Mesenchymal stem cell (in vitro differentiated cells and primary cell): ENCODE data around the gene GNA15.
A peak's percentile ranks its signal among the peaks of the same experiment; 100 is the strongest.

Source experiments
- DNase-seq: peaks from one replicate; pipeline ENCODE4 v3.0.0-alpha.2; 2013
- H2AFZ ChIP-seq: one replicate; pipeline ENCODE4 v1.6.1; 2013; ENCODE audit warnings: low read depth, mild to moderate bottlenecking, control low read depth, inconsistent platforms, low read length, moderate library complexity
- H2AK5ac ChIP-seq: 2 replicates; pipeline ENCODE4 v1.6.1; 2013; ENCODE audit warnings: low read length, moderate library complexity, mild to moderate bottlenecking, inconsistent platforms; ENCODE audit not compliant: severe bottlenecking
- H2BK120ac ChIP-seq: one replicate; pipeline ENCODE4 v1.6.1; 2013; ENCODE audit warnings: low read depth, mild to moderate bottlenecking, inconsistent platforms, low read length, moderate library complexity
- H2BK12ac ChIP-seq, 2 experiments: one replicate each; pipeline ENCODE4 v1.6.1; 2013; ENCODE audit warnings: inconsistent platforms in 2 of 2, low read length in 2 of 2, mild to moderate bottlenecking in 2 of 2, moderate library complexity in 2 of 2, control low read depth in 1 of 2
- H2BK15ac ChIP-seq: one replicate; pipeline ENCODE4 v1.6.1; 2013; ENCODE audit warnings: mild to moderate bottlenecking, low read depth, inconsistent platforms; ENCODE audit not compliant: poor library complexity, severe bottlenecking
- H2BK5ac ChIP-seq: 2 replicates; pipeline ENCODE4 v1.6.1; 2013; ENCODE audit warnings: low read depth, mild to moderate bottlenecking, low read length, control low read depth, inconsistent platforms; ENCODE audit not compliant: poor library complexity, severe bottlenecking
- H3K14ac ChIP-seq, 2 experiments: one replicate each; pipeline ENCODE4 v1.6.1; 2013; ENCODE audit warnings: inconsistent platforms in 2 of 2, low read length in 2 of 2, control low read depth in 1 of 2, mild to moderate bottlenecking in 1 of 2, moderate library complexity in 1 of 2
- H3K18ac ChIP-seq, 2 experiments: one replicate each; pipeline ENCODE4 v1.6.1; 2013; ENCODE audit warnings: inconsistent platforms in 2 of 2, low read length in 2 of 2, control low read depth in 1 of 2, low read depth in 1 of 2, mild to moderate bottlenecking in 1 of 2
- H3K23ac ChIP-seq, 2 experiments: one replicate each; pipeline ENCODE4 v1.6.1; 2013; ENCODE audit warnings: inconsistent platforms in 2 of 2, low read length in 2 of 2, mild to moderate bottlenecking in 2 of 2, moderate library complexity in 2 of 2, control low read depth in 1 of 2
- H3K27ac ChIP-seq: 2 replicates; pipeline ENCODE4 v1.5.1; 2013; ENCODE audit warnings: mild to moderate bottlenecking, moderate library complexity, low read length, control low read depth, inconsistent platforms; ENCODE audit not compliant: poor library complexity, severe bottlenecking
- H3K27me3 ChIP-seq, 2 experiments: 2 replicates each; pipeline versions ENCODE4 v1.6.1 to v1.7.0; 2013; ENCODE audit warnings: low read length in 2 of 2, mild to moderate bottlenecking in 2 of 2, moderate library complexity in 2 of 2, control low read depth in 1 of 2, inconsistent platforms in 1 of 2; ENCODE audit not compliant: control insufficient read depth in 1 of 2, insufficient read depth in 1 of 2
- H3K36me3 ChIP-seq, 2 experiments: 2 replicates each; pipeline versions ENCODE4 v1.6.1 to v1.7.0; 2013; ENCODE audit warnings: low read length in 2 of 2, control low read depth in 1 of 2, inconsistent platforms in 1 of 2, low read depth in 1 of 2, mild to moderate bottlenecking in 1 of 2; ENCODE audit not compliant: insufficient read depth in 2 of 2, control insufficient read depth in 1 of 2
- H3K4ac ChIP-seq, 2 experiments: one replicate each; pipeline ENCODE4 v1.6.1; 2013; ENCODE audit warnings: inconsistent platforms in 2 of 2, low read length in 2 of 2, mild to moderate bottlenecking in 2 of 2, moderate library complexity in 2 of 2, control low read depth in 1 of 2, low read depth in 1 of 2
- H3K4me1 ChIP-seq: 2 replicates; pipeline ENCODE4 v1.6.1; 2013; ENCODE audit warnings: low read depth, low read length, control low read depth; ENCODE audit not compliant: control insufficient read depth, insufficient read depth
- H3K4me2 ChIP-seq: 2 replicates; pipeline ENCODE4 v1.6.1; 2013; ENCODE audit warnings: low read length, mild to moderate bottlenecking, inconsistent platforms; ENCODE audit not compliant: poor library complexity, severe bottlenecking
- H3K4me3 ChIP-seq, 2 experiments: 2 replicates each; pipeline versions ENCODE4 v1.5.1 to v1.7.0; 2013; ENCODE audit warnings: low read length in 2 of 2, mild to moderate bottlenecking in 2 of 2, control low read depth in 1 of 2, low read depth in 1 of 2; ENCODE audit not compliant: insufficient read depth in 1 of 2
- H3K79me1 ChIP-seq: replicated peaks from 2 replicates; pipeline ENCODE4 v1.6.1; 2013; ENCODE audit warnings: mild to moderate bottlenecking, control low read depth, low read length, inconsistent platforms; ENCODE audit not compliant: poor library complexity, severe bottlenecking
- H3K9ac ChIP-seq: 2 replicates; pipeline ENCODE4 v1.7.0; 2013; ENCODE audit warnings: mild to moderate bottlenecking, low read length, moderate library complexity
- H3K9me3 ChIP-seq: 2 replicates; pipeline ENCODE4 v1.7.0; 2013; ENCODE audit warnings: mild to moderate bottlenecking, low read length; ENCODE audit not compliant: control insufficient read depth
- H4K8ac ChIP-seq: one replicate; pipeline ENCODE4 v1.6.1; 2013; ENCODE audit warnings: inconsistent platforms, mild to moderate bottlenecking, low read length, moderate library complexity
- H4K91ac ChIP-seq: one replicate; pipeline ENCODE4 v1.6.1; 2013; ENCODE audit warnings: mild to moderate bottlenecking, low read length, inconsistent platforms
- WGBS: methylation state at CpG from one replicate; pipeline ENCODE4 v1.1.7; 2013; ENCODE audit warnings: mixed read lengths; 5-methylcytosine and 5-hydroxymethylcytosine counted together

The GNA15 gene

GRCh38 chr19:3114018-3114726 lies 21.7 kb upstream of the GNA15 start:
- no peak overlapping the region for H2BK12ac ChIP-seq
- peaks cover 22 to 81% of the 10 kb centered on the region in 2 experiments for H3K36me3 ChIP-seq
- H3K4me1 ChIP-seq, result peaks cover 28% of the 10 kb centered on the region
- peak overlapping the region; percentile 33 for H2AK5ac ChIP-seq
- no peak for DNase-seq
- no peak overlapping the region for H4K8ac ChIP-seq
- no peak overlapping the region for H2BK15ac ChIP-seq
- no peak overlapping the region for H3K4me3 ChIP-seq
- H3K4ac ChIP-seq, result no peak overlapping the region
- H3K79me1 ChIP-seq, result peaks cover 69% of the 10 kb centered on the region
- H2BK120ac ChIP-seq, result no peak overlapping the region
- H3K9ac ChIP-seq, result no peak overlapping the region
- no peak overlapping the region for H3K23ac ChIP-seq
- no peak overlapping the region for H3K4me2 ChIP-seq
- no peak overlapping the region for H3K14ac ChIP-seq
- H3K18ac ChIP-seq, result no peak overlapping the region
- no peak overlapping the region for H3K27ac ChIP-seq
- 96% methylated on average over 30 of the region's 31 CpGs for WGBS
- H2AFZ ChIP-seq, result no peak overlapping the region
- H3K27me3 ChIP-seq, result no peaks in the 10 kb centered on the region
- H4K91ac ChIP-seq, result no peak overlapping the region
- no peak overlapping the region for H2BK5ac ChIP-seq
- no peaks in the 10 kb centered on the region for H3K9me3 ChIP-seq

GRCh38 chr19:3114811-3115210 lies 21.0 kb upstream of the GNA15 start:
- Histone ChIP-seq H3K27ac (no peak overlapping the region), H3K36me3 (peaks cover 22 to 85% of the 10 kb centered on the region in 2 experiments), H2BK5ac (no peak overlapping the region), H4K8ac (no peak overlapping the region), H3K18ac (no peak overlapping the region), H3K4ac (no peak overlapping the region), H3K9me3 (no peaks in the 10 kb centered on the region), H3K23ac (no peak overlapping the region), H3K27me3 (no peaks in the 10 kb centered on the region), H3K4me1 (peaks cover 28% of the 10 kb centered on the region), H2BK120ac (no peak overlapping the region), H2AFZ (no peak overlapping the region), H3K4me2 (no peak overlapping the region), H2AK5ac (peak overlapping the region; percentile 49), H3K14ac (no peak overlapping the region), H2BK12ac (no peak overlapping the region), H4K91ac (no peak overlapping the region), H3K79me1 (peaks cover 74% of the 10 kb centered on the region), H2BK15ac (no peak overlapping the region), H3K4me3 (no peak overlapping the region), H3K9ac (no peak overlapping the region)
- DNase-seq, result no peak
- WGBS, result 97% methylated on average over 29 of the region's 29 CpGs

- Histone ChIP-seq H2BK15ac (no peak overlapping the region), H3K27me3 (no peaks in the 10 kb centered on the region), H4K8ac (no peak overlapping the region), H3K18ac (no peak overlapping the region), H3K4me1 (peaks cover 30% of the 10 kb centered on the region), H3K4ac (no peak overlapping the region), H2BK12ac (no peak overlapping the region), H3K4me2 (no peak overlapping the region), H3K36me3 (peaks cover 22 to 85% of the 10 kb centered on the region in 2 experiments), H3K27ac (no peak overlapping the region), H2BK120ac (no peak overlapping the region), H3K9me3 (no peaks in the 10 kb centered on the region), H3K79me1 (peaks cover 74% of the 10 kb centered on the region), H2AK5ac (peak overlapping the region; percentile 72), H3K4me3 (no peak overlapping the region), H3K9ac (no peak overlapping the region), H3K23ac (no peak overlapping the region), H4K91ac (no peak overlapping the region), H2AFZ (no peak overlapping the region), H3K14ac (no peak overlapping the region), H2BK5ac (no peak overlapping the region)
- no peak for DNase-seq
- WGBS, result 80% methylated on average over 12 of the region's 12 CpGs
Measured at GRCh38 chr19:3115411-3115810, 20.4 kb upstream of the GNA15 start.

- H4K91ac ChIP-seq, result no peak overlapping the region
- no peak overlapping the region for H3K4me3 ChIP-seq
- H2BK12ac ChIP-seq, result no peak overlapping the region
- no peak overlapping the region for H4K8ac ChIP-seq
- no peak overlapping the region for H2BK15ac ChIP-seq
- no peak overlapping the region for H3K23ac ChIP-seq
- H2BK120ac ChIP-seq, result no peak overlapping the region
- no peak for DNase-seq
- peak overlapping the region; percentile 49 for H3K27ac ChIP-seq
- peaks cover 71% of the 10 kb centered on the region for H3K79me1 ChIP-seq
- no peaks in the 10 kb centered on the region for H3K9me3 ChIP-seq
- peak overlapping the region; percentile 95 for H2AK5ac ChIP-seq
- H2AFZ ChIP-seq, result no peak overlapping the region
- peak overlapping the region in 1 of 2 experiments; percentile 6 for H3K18ac ChIP-seq
- peaks cover 31% of the 10 kb centered on the region for H3K4me1 ChIP-seq
- H3K36me3 ChIP-seq, result peaks cover 25 to 88% of the 10 kb centered on the region in 2 experiments
- no peak overlapping the region for H3K14ac ChIP-seq
- H3K4ac ChIP-seq, result no peak overlapping the region
- H3K9ac ChIP-seq, result no peak overlapping the region
- H3K27me3 ChIP-seq, result no peaks in the 10 kb centered on the region
- peak overlapping the region; percentile 31 for H3K4me2 ChIP-seq
- 83% methylated on average over 24 of the region's 24 CpGs for WGBS
- peak overlapping the region; percentile 87 for H2BK5ac ChIP-seq
Measured at GRCh38 chr19:3115916-3116602, 19.8 kb upstream of the GNA15 start.
